Neural progenitor cell (in vitro differentiated cells): Measurements from ENCODE around the gene MTCL3.

Source experiments
- DNase-seq: peaks from one replicate; pipeline ENCODE4 v3.0.0-alpha.2; 2016; ENCODE audit warnings: low spot score
- H2AFZ ChIP-seq: fragments of 200-600 bp; sonication (generic); replicated peaks from 2 replicates; pipeline ENCODE4 v1.6.1; 2016; ENCODE audit warnings: antibody characterized with exemption
- H3F3A ChIP-seq: fragments of 200-600 bp; sonication (generic); 2 replicates; pipeline ENCODE4 v1.6.1; 2016; ENCODE audit warnings: antibody characterized with exemption, low read depth
- H3K27ac ChIP-seq: fragments of 200-600 bp; sonication (generic); 2 replicates; pipeline ENCODE4 v1.5.1; 2016; ENCODE audit warnings: mild to moderate bottlenecking
- H3K27me3 ChIP-seq: fragments of 200-600 bp; sonication (generic); 2 replicates; pipeline ENCODE4 v1.6.1; 2016; ENCODE audit warnings: mild to moderate bottlenecking, moderate library complexity
- H3K36me3 ChIP-seq: fragments of 200-600 bp; sonication (generic); 2 replicates; pipeline ENCODE4 v1.5.1; 2016
- H3K4me1 ChIP-seq: fragments of 200-600 bp; sonication (generic); 2 replicates; pipeline ENCODE4 v1.6.1; 2016; ENCODE audit warnings: mixed run types
- H3K4me2 ChIP-seq: fragments of 200-600 bp; sonication (generic); 2 replicates; pipeline ENCODE4 v1.6.1; 2016
- H3K4me3 ChIP-seq: fragments of 200-600 bp; sonication (generic); 2 replicates; pipeline ENCODE4 v1.5.1; 2016
- H3K79me2 ChIP-seq: fragments of 200-600 bp; sonication (generic); 2 replicates; pipeline ENCODE4 v1.6.1; 2016; ENCODE audit warnings: low read depth
- H3K9ac ChIP-seq: fragments of 200-600 bp; sonication (generic); 2 replicates; pipeline ENCODE4 v1.6.1; 2016
- H3K9me3 ChIP-seq: fragments of 200-600 bp; sonication (generic); 2 replicates; pipeline ENCODE4 v1.5.1; 2016; ENCODE audit warnings: low read depth
- H4K20me1 ChIP-seq: fragments of 200-600 bp; sonication (generic); 2 replicates; pipeline ENCODE4 v1.6.1; 2016; ENCODE audit warnings: low read depth
- H3K27ac Mint-ChIP-seq: 3 replicates; pipeline ENCODE4 v1.8.0; 2021; ENCODE audit warnings: mixed read lengths
- H3K27me3 Mint-ChIP-seq: 2 replicates; pipeline ENCODE4 v1.8.0; 2022; ENCODE audit warnings: low read depth, mild to moderate bottlenecking, inconsistent platforms, moderate library complexity, mixed read lengths; ENCODE audit not compliant: insufficient read depth
- H3K36me3 Mint-ChIP-seq: 3 replicates; pipeline ENCODE4 v1.8.0; 2021; ENCODE audit warnings: mixed read lengths
- H3K4me1 Mint-ChIP-seq: 3 replicates; pipeline ENCODE4 v1.8.0; 2021; ENCODE audit warnings: mixed read lengths
- H3K4me3 Mint-ChIP-seq: 3 replicates; pipeline ENCODE4 v1.8.0; 2021; ENCODE audit warnings: mild to moderate bottlenecking, moderate library complexity, mixed read lengths
- H3K9me3 Mint-ChIP-seq: 3 replicates; pipeline ENCODE4 v1.8.0; 2020; ENCODE audit warnings: mixed read lengths
- EZH2 ChIP-seq: fragments of 200-600 bp; sonication (generic); IDR thresholded peaks from 2 replicates; pipeline ENCODE4 v1.6.1; 2017; ENCODE audit warnings: antibody characterized with exemption, mild to moderate bottlenecking, moderate library complexity
- EZH2phosphoT487 ChIP-seq: fragments of 200-600 bp; sonication (generic); IDR thresholded peaks from 2 replicates; pipeline ENCODE4 v1.6.1; 2017; ENCODE audit warnings: antibody characterized with exemption
- TF ChIP-seq, protein P1 (sequence below): fragments of 200-600 bp; sonication (generic); IDR thresholded peaks from 2 replicates; pipeline ENCODE4 v1.5.1; 2017; ENCODE audit warnings: antibody characterized with exemption, mild to moderate bottlenecking

Gene MTCL3

DNA sequence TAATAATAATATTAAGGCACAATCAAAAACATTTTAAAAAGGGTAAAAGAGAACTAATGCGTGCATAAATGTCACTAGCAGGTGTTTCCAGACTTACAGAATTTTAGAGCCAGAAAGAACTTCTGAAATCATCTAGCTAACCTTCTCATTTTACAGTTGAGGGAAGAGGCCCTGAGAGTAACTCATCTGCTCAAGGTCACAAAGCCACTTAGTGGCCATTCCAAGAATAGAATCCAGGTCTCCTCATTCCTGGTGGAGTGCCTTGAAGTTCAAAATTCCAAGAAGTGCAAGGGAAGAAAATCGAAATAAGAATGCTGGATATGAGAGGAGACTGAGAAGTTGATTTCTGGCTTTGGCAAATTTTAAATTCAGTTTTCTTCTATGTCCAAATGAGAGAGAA, 56.8 kb downstream of the MTCL3 start:
- H3K79me2 ChIP-seq: no peaks in the 10 kb centered on the region
- no peak for TF ChIP-seq EZH2
- no peak for TF ChIP-seq EZH2phosphoT487
- TF ChIP-seq, protein P1, sequence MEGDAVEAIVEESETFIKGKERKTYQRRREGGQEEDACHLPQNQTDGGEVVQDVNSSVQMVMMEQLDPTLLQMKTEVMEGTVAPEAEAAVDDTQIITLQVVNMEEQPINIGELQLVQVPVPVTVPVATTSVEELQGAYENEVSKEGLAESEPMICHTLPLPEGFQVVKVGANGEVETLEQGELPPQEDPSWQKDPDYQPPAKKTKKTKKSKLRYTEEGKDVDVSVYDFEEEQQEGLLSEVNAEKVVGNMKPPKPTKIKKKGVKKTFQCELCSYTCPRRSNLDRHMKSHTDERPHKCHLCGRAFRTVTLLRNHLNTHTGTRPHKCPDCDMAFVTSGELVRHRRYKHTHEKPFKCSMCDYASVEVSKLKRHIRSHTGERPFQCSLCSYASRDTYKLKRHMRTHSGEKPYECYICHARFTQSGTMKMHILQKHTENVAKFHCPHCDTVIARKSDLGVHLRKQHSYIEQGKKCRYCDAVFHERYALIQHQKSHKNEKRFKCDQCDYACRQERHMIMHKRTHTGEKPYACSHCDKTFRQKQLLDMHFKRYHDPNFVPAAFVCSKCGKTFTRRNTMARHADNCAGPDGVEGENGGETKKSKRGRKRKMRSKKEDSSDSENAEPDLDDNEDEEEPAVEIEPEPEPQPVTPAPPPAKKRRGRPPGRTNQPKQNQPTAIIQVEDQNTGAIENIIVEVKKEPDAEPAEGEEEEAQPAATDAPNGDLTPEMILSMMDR: no peak
- Mint-ChIP-seq H3K36me3 (no peaks in the 10 kb centered on the region), H3K27ac (no peak overlapping the region), H3K4me3 (no peak overlapping the region), H3K4me1 (peaks cover 11% of the 10 kb centered on the region), H3K9me3 (no peaks in the 10 kb centered on the region), H3K27me3 (no peaks in the 10 kb centered on the region)
- H3K27me3 ChIP-seq: no peaks in the 10 kb centered on the region
- H3K4me1 ChIP-seq: peaks cover 4% of the 10 kb centered on the region
- no peak overlapping the region for H3K4me3 ChIP-seq
- no peaks in the 10 kb centered on the region for H3K36me3 ChIP-seq
- H3F3A ChIP-seq: peaks cover 11% of the 10 kb centered on the region
- no peak overlapping the region for H3K9ac ChIP-seq
- H4K20me1 ChIP-seq: peaks cover 3% of the 10 kb centered on the region
- no peak overlapping the region for H3K27ac ChIP-seq
- H3K4me2 ChIP-seq: no peak overlapping the region
- H3K9me3 ChIP-seq: no peaks in the 10 kb centered on the region
- no peak overlapping the region for H2AFZ ChIP-seq
- no peak for DNase-seq

DNA sequence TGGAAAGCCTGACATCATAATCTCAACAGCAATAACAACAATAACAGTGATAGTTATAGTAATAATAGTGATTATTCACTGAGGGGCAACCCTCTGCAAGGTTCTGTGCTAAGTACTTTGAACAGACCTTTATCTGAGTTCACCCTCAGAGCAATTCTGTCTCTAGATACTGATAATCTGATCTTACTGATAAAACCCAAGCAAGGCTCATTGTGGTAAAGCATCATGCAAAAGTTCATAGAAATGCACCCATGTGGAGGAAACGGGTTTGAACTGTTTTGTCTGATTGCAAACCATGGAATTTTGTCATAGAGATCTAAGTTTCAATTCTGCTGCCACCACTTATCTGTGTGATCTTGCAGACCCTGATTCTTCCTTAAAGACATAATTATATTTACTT, 58.7 kb downstream of the MTCL3 start:
- DNase-seq: no peak
- H3K36me3 ChIP-seq: no peaks in the 10 kb centered on the region
- peaks cover 11% of the 10 kb centered on the region for H3F3A ChIP-seq
- no peak overlapping the region for H3K9ac ChIP-seq
- no peaks in the 10 kb centered on the region for H3K27me3 ChIP-seq
- Mint-ChIP-seq H3K27me3 (no peaks in the 10 kb centered on the region), H3K4me1 (peaks cover 11% of the 10 kb centered on the region), H3K27ac (no peak overlapping the region), H3K4me3 (no peak overlapping the region), H3K36me3 (no peaks in the 10 kb centered on the region), H3K9me3 (no peaks in the 10 kb centered on the region)
- peaks cover 4% of the 10 kb centered on the region for H3K4me1 ChIP-seq
- no peak overlapping the region for H3K4me3 ChIP-seq
- no peaks in the 10 kb centered on the region for H3K9me3 ChIP-seq
- no peak overlapping the region for H2AFZ ChIP-seq
- H3K79me2 ChIP-seq: no peaks in the 10 kb centered on the region
- H4K20me1 ChIP-seq: peaks cover 3% of the 10 kb centered on the region
- H3K27ac ChIP-seq: no peak overlapping the region
- no peak overlapping the region for H3K4me2 ChIP-seq
- TF ChIP-seq, protein P1: no peak
- no peak for TF ChIP-seq EZH2

DNA sequence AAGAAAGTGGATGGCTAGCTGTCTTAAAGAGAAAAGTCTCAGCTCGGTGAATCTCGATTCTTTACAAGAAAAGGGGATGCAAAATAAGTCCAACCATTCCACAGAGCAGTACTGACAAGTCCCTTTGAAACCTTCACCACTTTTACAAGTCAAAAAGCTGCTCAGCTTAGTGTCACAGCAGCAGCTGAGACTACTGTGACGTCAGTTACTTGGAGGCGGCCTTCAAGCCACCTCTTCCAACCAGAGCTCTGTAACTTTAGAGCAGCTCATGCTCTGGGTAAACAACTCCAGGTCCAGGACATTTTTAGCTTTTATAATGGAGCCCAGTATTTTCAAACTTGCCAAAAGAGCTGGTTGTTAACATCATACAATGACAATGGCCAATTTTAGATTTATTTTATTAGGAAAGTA, 59.9 kb downstream of the MTCL3 start, which contains the start of gene KIAA0408:
KIAA0408 (minus strand) TSS at position 159 of the 411 bp plus-strand sequence. CDS start 5,408 bp downstream, outside the sequence.
- Mint-ChIP-seq H3K4me1 (peaks cover 11% of the 10 kb centered on the region), H3K36me3 (no peaks in the 10 kb centered on the region), H3K9me3 (no peaks in the 10 kb centered on the region), H3K27ac (no peak within 1 kb of the TSS), H3K4me3 (no peak within 1 kb of the TSS), H3K27me3 (no peaks in the 10 kb centered on the region)
- Histone ChIP-seq H3K27me3 (no peaks in the 10 kb centered on the region), H3K36me3 (no peaks in the 10 kb centered on the region), H3K4me3 (no peak within 1 kb of the TSS), H3K9me3 (no peaks in the 10 kb centered on the region), H3F3A (peaks cover 11% of the 10 kb centered on the region), H3K27ac (peak within 1 kb of the TSS; percentile 14), H3K4me1 (peaks cover 4% of the 10 kb centered on the region), H4K20me1 (peaks cover 3% of the 10 kb centered on the region), H3K4me2 (peak within 1 kb of the TSS; percentile 48), H2AFZ (no peak within 1 kb of the TSS), H3K9ac (no peak within 1 kb of the TSS), H3K79me2 (no peaks in the 10 kb centered on the region)
- DNase-seq: peak; percentile 79
- TF ChIP-seq EZH2phosphoT487 (no peak), EZH2 (no peak)
- TF ChIP-seq, protein P1: no peak
